ENCODE results near the gene STARD10. TPM values are rescaled to one million over a fixed set of nuclear protein-coding genes. Genes with fewer than 3 reads are reported as not detected.

STARD10 gene
- total and polyA plus RNA-seq, 2 experiments from 2014 or later, result 16.6 to 20.5 TPM

- no peak for TF ChIP-seq ETS1 (IDR thresholded peaks at IDR 0.05)
- TF ChIP-seq NANOG (IDR thresholded peaks at IDR 0.05; ENCODE audit: borderline replicate concordance), result no peak
- TF ChIP-seq EZH2 (IDR thresholded peaks at IDR 0.05; ENCODE audit: low read depth, unreplicated experiment), result no peak
Measured at GRCh38 chr11:72826942-72827480, 33.2 kb upstream of the STARD10 start (continued).

- Mint-ChIP-seq H3K4me1 (0 out of 3 replicates have a peak, but pooled peaks cover 2% of the 10 kb centered on the region), H3K27ac (no peak overlapping the region), H3K9me3 (no peaks in the 10 kb centered on the region; the same call in 2 of the 3 replicates), H3K36me3 (ENCODE audit: low read depth) (no peaks in the 10 kb centered on the region; the same call in 2 of the 3 replicates), H3K4me3 (no peak overlapping the region), H3K27me3 (ENCODE audit: insufficient read depth, low read depth, poor library complexity) (peaks cover 23% of the 10 kb centered on the region)
- H3F3A ChIP-seq (replicated peaks; ENCODE audit: low read depth), result no peaks in the 10 kb centered on the region
- H3K4me3 ChIP-seq, result no peak overlapping the region
- no peak overlapping the region for H3K27ac ChIP-seq (ENCODE audit: low read depth)
- peaks cover 10% of the 10 kb centered on the region for H3K27me3 ChIP-seq (ENCODE audit: insufficient read depth)
- no peak overlapping the region for H3K4me2 ChIP-seq
- H3K9me2 ChIP-seq (ENCODE audit: insufficient read depth), result no peaks in the 10 kb centered on the region
- no peak for ATAC-seq
- no peaks in the 10 kb centered on the region for H3K4me1 ChIP-seq (ENCODE audit: insufficient read depth)
- no peak for TF ChIP-seq ZNF462 (CRISPR knock-in tag; IDR thresholded peaks at IDR 0.05)
- H3K36me3 ChIP-seq (ENCODE audit: insufficient read depth), result no peaks in the 10 kb centered on the region
- peaks cover 2% of the 10 kb centered on the region; the same call in 1 of the 2 replicates for H4K20me1 ChIP-seq (replicated peaks; ENCODE audit: insufficient read depth)
- no peak overlapping the region for H2AFZ ChIP-seq
- no peak for DNase-seq (ENCODE audit: low spot score)
- H3K79me2 ChIP-seq (replicated peaks; ENCODE audit: insufficient read depth), result no peaks in the 10 kb centered on the region
Measured at GRCh38 chr11:72826191-72826941, 32.5 kb upstream of the STARD10 start.

Data from GM23338 (cell line).